Aortic smooth muscle cell (primary cell): ENCODE results near the gene LCE7A. TPM values are rescaled to one million over a fixed set of nuclear protein-coding genes. Genes with fewer than 3 reads are reported as not detected.

Experiments used
- total RNA-seq: library from RNA; depleted of rRNA; stranded (reverse); fragments of >200 nt; gene quantifications from 2 replicates; pipeline ENCODE4 v1.2.3, GENCODE V29; 2014

The LCE7A gene
- not detected in 2 replicates for total RNA-seq

GRCh38 chr1:152859696-152860095 lies at the start of gene LCE7A:
LCE7A (plus strand) TSS chr1:152859996; CDS start chr1:152860698, 702 bp downstream.

GRCh38 chr1:152811671-152812070 lies 48.1 kb upstream of the LCE7A start, which contains the start of gene LCE1B:
LCE1B (plus strand) TSS chr1:152811971; CDS start chr1:152812447, 476 bp downstream.

GRCh38 chr1:152827173-152827572 lies 32.6 kb upstream of the LCE7A start, which contains the start of gene LCE1A:
LCE1A (plus strand) TSS chr1:152827473; CDS start chr1:152827473, 0 bp downstream.

GRCh38 chr1:152842556-152842955 lies 17.2 kb upstream of the LCE7A start, which contains the start of gene LCE6A:
LCE6A (plus strand) TSS chr1:152842856; CDS start chr1:152843521, 665 bp downstream.

DNA sequence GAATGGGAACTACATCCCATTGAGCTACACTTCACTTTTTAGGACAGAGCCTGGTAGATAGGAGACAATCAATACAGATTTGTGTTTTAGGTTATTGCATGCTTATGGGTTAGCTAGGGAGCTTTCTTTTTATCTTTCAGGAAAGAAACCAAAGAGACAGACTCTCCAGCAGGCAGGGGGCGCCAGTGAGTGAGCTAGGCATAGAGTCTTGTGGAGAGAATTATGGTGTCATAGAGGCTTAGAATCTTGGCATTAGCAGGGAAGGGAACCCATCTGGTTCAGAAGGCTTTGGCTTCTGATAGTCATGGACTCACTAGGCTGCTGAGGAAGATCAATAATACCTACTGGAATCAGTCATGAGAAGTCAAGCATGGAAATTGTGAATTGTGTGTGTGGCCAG lies 18.2 kb downstream of the LCE7A start, which contains the start of gene SMCP:
Gene SMCP (plus strand): TSS at position 281 of the 400 bp plus-strand sequence. CDS start 6,101 bp downstream, outside the sequence.

GRCh38 chr1:152907686-152908601 lies 48.1 kb downstream of the LCE7A start, which contains the start of gene IVL:
IVL (plus strand) TSS chr1:152908546; CDS start chr1:152909798, 1,252 bp downstream.

Other genes starting within 250 kb of the LCE7A start
- gene LCE3B, start 246.2 kb upstream of the LCE7A start, total RNA-seq, result not detected in 2 replicates
- not detected in 2 replicates for gene LCE3A, start 236.9 kb upstream of the LCE7A start, total RNA-seq
- not detected in 2 replicates for gene LCE2D, start 196.6 kb upstream of the LCE7A start, total RNA-seq
- not detected in 2 replicates for gene LCE2C, start 184.7 kb upstream of the LCE7A start, total RNA-seq
- gene LCE2B, start 173.9 kb upstream of the LCE7A start, total RNA-seq, result not detected in 2 replicates
- not detected in 2 replicates for gene LCE2A, start 161.7 kb upstream of the LCE7A start, total RNA-seq
- gene LCE4A, start 151.8 kb upstream of the LCE7A start, total RNA-seq, result not detected in 2 replicates
- gene KPRP, start 102.0 kb upstream of the LCE7A start, total RNA-seq, result not detected in 2 replicates
- gene LCE1F, start 84.9 kb upstream of the LCE7A start, total RNA-seq, result not detected in 2 replicates
- gene LCE1E, start 73.7 kb upstream of the LCE7A start, total RNA-seq, result not detected in 2 replicates
- gene LCE1D, start 63.3 kb upstream of the LCE7A start, total RNA-seq, result not detected in 2 replicates
- gene LCE1C, start 53.3 kb upstream of the LCE7A start, total RNA-seq, result not detected in 2 replicates
- gene LCE1B, start 48.0 kb upstream of the LCE7A start, total RNA-seq, result not detected in 2 replicates
- not detected in 2 replicates for gene LCE1A, start 32.5 kb upstream of the LCE7A start, total RNA-seq
- gene LCE6A, start 17.1 kb upstream of the LCE7A start, total RNA-seq, result not detected in 2 replicates
- not detected in 2 replicates for gene SMCP, start 18.3 kb downstream of the LCE7A start, total RNA-seq
- gene IVL, start 48.5 kb downstream of the LCE7A start, total RNA-seq, result not detected in 2 replicates
- gene SPRR5, start 87.2 kb downstream of the LCE7A start, total RNA-seq, result not detected in 2 replicates
- not detected in 2 replicates for gene SPRR4, start 110.7 kb downstream of the LCE7A start, total RNA-seq
- not detected in 2 replicates for gene SPRR1A, start 124.1 kb downstream of the LCE7A start, total RNA-seq
- gene SPRR3, start 141.8 kb downstream of the LCE7A start, total RNA-seq, result not detected in 2 replicates
- not detected in 2 replicates for gene SPRR1B, start 171.2 kb downstream of the LCE7A start, total RNA-seq
- gene SPRR2D, start 181.1 kb downstream of the LCE7A start, total RNA-seq, result not detected in 2 replicates
- gene SPRR2A, start 197.5 kb downstream of the LCE7A start, total RNA-seq, result not detected in 2 replicates
- not detected in 2 replicates for gene SPRR2B, start 211.6 kb downstream of the LCE7A start, total RNA-seq
- gene SPRR2E, start 234.5 kb downstream of the LCE7A start, total RNA-seq, result not detected in 2 replicates